NOMO-1 treated with DMSO at 0.1 percent for 48 hours (cell line): Measurements from ENCODE around the gene RXRA.

Source experiments
- DNase-seq: peaks from one replicate; lab custom pipeline; 2025; ENCODE audit not compliant: unreplicated experiment; lab: John Stamatoyannopoulos, UW

Gene RXRA

GRCh38 chr9:134322781-134323241 lies 3.4 kb upstream of the RXRA start:
- DNase-seq: no peak

GRCh38 chr9:134323741-134324358 lies 2.4 kb upstream of the RXRA start:
- DNase-seq: no peak

- peak; percentile 56 for DNase-seq
Observed at GRCh38 chr9:134324359-134325095, 1.7 kb upstream of the RXRA start.

- peak; percentile 32 for DNase-seq
Observed at GRCh38 chr9:134325096-134325812, 1.0 kb upstream of the RXRA start.

GRCh38 chr9:134326724-134327601 lies 708 bp downstream of the RXRA start:
- no peak for DNase-seq

- no peak for DNase-seq
Observed at GRCh38 chr9:134327671-134328231, 1.5 kb downstream of the RXRA start.

- DNase-seq: no peak
Observed at GRCh38 chr9:134328341-134328840, 2.1 kb downstream of the RXRA start.

GRCh38 chr9:134328841-134329575 lies 2.8 kb downstream of the RXRA start:
- no peak for DNase-seq

- DNase-seq: no peak
Observed at GRCh38 chr9:134329576-134329855, 3.3 kb downstream of the RXRA start.

- DNase-seq: no peak
Observed at GRCh38 chr9:134329886-134330285, 3.6 kb downstream of the RXRA start.

GRCh38 chr9:134330590-134330989 lies 4.3 kb downstream of the RXRA start:
- DNase-seq: no peak

GRCh38 chr9:134331186-134332025 lies 5.2 kb downstream of the RXRA start:
- DNase-seq: no peak

GRCh38 chr9:134332266-134332665 lies 6.0 kb downstream of the RXRA start:
- no peak for DNase-seq

- DNase-seq: no peak
Observed at GRCh38 chr9:134332841-134333233, 6.6 kb downstream of the RXRA start.

- no peak for DNase-seq
Observed at GRCh38 chr9:134333234-134333873, 7.1 kb downstream of the RXRA start.

- no peak for DNase-seq
Observed at GRCh38 chr9:134333874-134334581, 7.8 kb downstream of the RXRA start.

- no peak for DNase-seq
Observed at GRCh38 chr9:134335061-134335460, 8.8 kb downstream of the RXRA start.
